Esophagus squamous epithelium (tissue), 4 donors: ENCODE data around the gene LRRC73.

Source experiments
- CTCF ChIP-seq, 6 experiments: fragments of 450-650 bp in 4 of 6; fragments of 200-600 bp in 2 of 6; sonication (generic) in 2 of 6; IDR thresholded peaks; one replicate each; pipeline ENCODE4 v1.5.1; 2016 to 2019; ENCODE audit warnings: antibody characterized with exemption in 6 of 6, mild to moderate bottlenecking in 4 of 6, moderate library complexity in 4 of 6
- POLR2A ChIP-seq, 4 donors: fragments of 450-650 bp; IDR thresholded peaks; one replicate each; pipeline ENCODE4 v1.6.1; 2017; ENCODE audit warnings: antibody characterized with exemption in 4 of 4, mild to moderate bottlenecking in 4 of 4, moderate library complexity in 3 of 4

GRCh38 chr6:43457643-43458042 lies 52.5 kb downstream of the LRRC73 start:
- TF ChIP-seq CTCF (IDR thresholded peaks at IDR 0.05): no peak
- no peak for TF ChIP-seq POLR2A (IDR thresholded peaks at IDR 0.05)
